CD14-positive monocyte (primary cell): ENCODE results near the gene PDLIM5. TPM values are rescaled to one million over a fixed set of nuclear protein-coding genes. Genes with fewer than 3 reads are reported as not detected.
"Not testable (repeated sequence)": the region's sequence is repeated elsewhere in the genome, so short reads cannot be mapped to it uniquely, and the experiment has no call there.

Experiments used
- DNase-seq, 3 donors: peaks; one replicate each; pipeline ENCODE4 v3.0.0-alpha.2; 2011 to 2022
- H2AFZ ChIP-seq: 2 replicates; pipeline ENCODE4 v1.6.0; 2012; ENCODE audit warnings: mild to moderate bottlenecking, low read depth, low read length, inconsistent platforms; ENCODE audit not compliant: insufficient read depth, poor library complexity, severe bottlenecking
- H3K27ac ChIP-seq, 2 donors: 1 replicate in 1 of 2; 2 replicates in 1 of 2; pipeline ENCODE4 v1.5.1; 2012 to 2013; ENCODE audit warnings: low read length in 2 of 2, control low read depth in 1 of 2, inconsistent platforms in 1 of 2, low read depth in 1 of 2, mild to moderate bottlenecking in 1 of 2
- H3K27me3 ChIP-seq, 2 donors: one replicate each; pipeline versions ENCODE4 v1.6.0 to v1.6.1; 2011 to 2013; ENCODE audit warnings: low read length in 2 of 2; ENCODE audit not compliant: control insufficient read depth in 2 of 2, insufficient read depth in 2 of 2
- H3K36me3 ChIP-seq, 2 donors: replicated peaks in 1 of 2; 1 replicate in 1 of 2; 2 replicates in 1 of 2; pipeline versions ENCODE4 v1.5.1 to v1.6.1; 2012 to 2013; ENCODE audit warnings: low read length in 2 of 2, control low read depth in 1 of 2, inconsistent platforms in 1 of 2, mild to moderate bottlenecking in 1 of 2; ENCODE audit not compliant: insufficient read depth in 2 of 2, control insufficient read depth in 1 of 2
- H3K4me1 ChIP-seq, 2 donors: 1 replicate in 1 of 2; 2 replicates in 1 of 2; pipeline versions ENCODE4 v1.5.1 to v1.6.1; 2012 to 2013; ENCODE audit warnings: low read length in 2 of 2, control low read depth in 1 of 2, inconsistent platforms in 1 of 2, mild to moderate bottlenecking in 1 of 2, moderate library complexity in 1 of 2; ENCODE audit not compliant: insufficient read depth in 2 of 2, control insufficient read depth in 1 of 2
- H3K4me2 ChIP-seq: replicated peaks from 2 replicates; pipeline ENCODE3; 2012; ENCODE audit warnings: low read length, moderate library complexity, mild to moderate bottlenecking; ENCODE audit not compliant: poor library complexity, severe bottlenecking; ENCODE audit errors: extremely low read depth
- H3K4me3 ChIP-seq, 3 experiments: fragments of 200-600 bp in 1 of 3; sonication (generic) in 1 of 3; replicated peaks in 1 of 3; 1 replicate in 2 of 3; 2 replicates in 1 of 3; pipeline ENCODE4 v1.5.1; 2011 to 2013; ENCODE audit warnings: low read length in 3 of 3, mild to moderate bottlenecking in 3 of 3, control low read depth in 2 of 3, low read depth in 2 of 3, inconsistent platforms in 1 of 3, moderate library complexity in 1 of 3
- H3K79me2 ChIP-seq: 2 replicates; pipeline ENCODE4 v1.6.0; 2012; ENCODE audit warnings: mild to moderate bottlenecking, control low read depth, inconsistent platforms, low read length, moderate library complexity; ENCODE audit not compliant: insufficient read depth
- H3K9ac ChIP-seq: 2 replicates; pipeline ENCODE4 v1.6.0; 2017; ENCODE audit warnings: low read length, mild to moderate bottlenecking; ENCODE audit not compliant: insufficient read depth, poor library complexity, severe bottlenecking
- H3K9me3 ChIP-seq, 2 donors: replicated peaks in 1 of 2; 1 replicate in 1 of 2; 2 replicates in 1 of 2; pipeline versions ENCODE4 v1.5.1 to v1.6.1; 2012 to 2013; ENCODE audit warnings: low read length in 2 of 2, control low read depth in 1 of 2; ENCODE audit not compliant: control insufficient read depth in 1 of 2, insufficient read depth in 1 of 2
- H4K20me1 ChIP-seq: 2 replicates; pipeline ENCODE4 v1.6.0; 2012; ENCODE audit warnings: mild to moderate bottlenecking, low read length, control low read depth, moderate library complexity; ENCODE audit not compliant: insufficient read depth
- H3K27ac Mint-ChIP-seq, 7 donors: one replicate each; pipeline ENCODE4 v1.8.0; 2020; ENCODE audit warnings: mild to moderate bottlenecking in 7 of 7, mixed read lengths in 7 of 7, moderate library complexity in 6 of 7, inconsistent platforms in 2 of 7
- H3K27me3 Mint-ChIP-seq, 3 donors: one replicate each; pipeline ENCODE4 v1.8.0; 2021 to 2022; ENCODE audit warnings: low read depth in 3 of 3, mild to moderate bottlenecking in 3 of 3, mixed read lengths in 3 of 3, moderate library complexity in 3 of 3, inconsistent platforms in 1 of 3
- H3K36me3 Mint-ChIP-seq, 2 donors: one replicate each; pipeline ENCODE4 v1.8.0; 2020; ENCODE audit warnings: mixed read lengths in 2 of 2, inconsistent platforms in 1 of 2, mild to moderate bottlenecking in 1 of 2
- H3K4me1 Mint-ChIP-seq: one replicate; pipeline ENCODE4 v1.8.0; 2020; ENCODE audit warnings: mild to moderate bottlenecking, mixed read lengths
- H3K4me3 Mint-ChIP-seq, 2 donors: one replicate each; pipeline ENCODE4 v1.8.0; 2020; ENCODE audit warnings: mild to moderate bottlenecking in 2 of 2, mixed read lengths in 2 of 2, moderate library complexity in 1 of 2
- H3K9me3 Mint-ChIP-seq, 7 donors: one replicate each; pipeline ENCODE4 v1.8.0; 2020 to 2022; ENCODE audit warnings: mixed read lengths in 7 of 7, mild to moderate bottlenecking in 6 of 7, moderate library complexity in 6 of 7, inconsistent platforms in 2 of 7
- CTCF ChIP-seq: fragments of 200-600 bp; IDR thresholded peaks from one replicate; pipeline ENCODE4 v1.8.0; 2022; ENCODE audit warnings: antibody characterized with exemption, mild to moderate bottlenecking
- WGBS: methylation state at CpG from one replicate; pipeline ENCODE4 v1.1.5; 2013; ENCODE audit warnings: missing lambda C conversion rate; ENCODE audit not compliant: insufficient coverage; 5-methylcytosine and 5-hydroxymethylcytosine counted together
- intact Hi-C, 2 donors: fragments of 100-400 bp; cut with micrococcal nuclease; formaldehyde crosslinking; loops; one replicate each; pipeline versions ENCODE4 v1.15.0 to v1.15.1; 2023
- polyA plus RNA-seq, 3 donors: library from polyadenylated mRNA; depleted of rRNA in 1 of 3; unstranded in 2 of 3; stranded (reverse) in 1 of 3; fragments of 300-500 nt in 2 of 3; fragments of >200 nt in 1 of 3; fragmentation: Illumina TruSeq in 2 of 3; gene quantifications; 1 replicate in 2 of 3; 2 replicates in 1 of 3; pipeline ENCODE4 v1.2.3, GENCODE V29; 2012 to 2021

PDLIM5 gene
- polyA plus RNA-seq, 3 donors, result 75.3 to 105 (median 80.9) TPM

GRCh38 chr4:94557632-94558031 is 105.9 kb downstream of the PDLIM5 start:
- H3K27me3 ChIP-seq, H3K27ac Mint-ChIP-seq, H3K9me3 Mint-ChIP-seq, DNase-seq, H3K4me1 Mint-ChIP-seq, H3K4me1 ChIP-seq, H3K36me3 ChIP-seq, H3K4me2 ChIP-seq, H3K27me3 Mint-ChIP-seq, H3K27ac ChIP-seq, H3K36me3 Mint-ChIP-seq, H3K9me3 ChIP-seq, intact Hi-C loops, H3K4me3 Mint-ChIP-seq, H3K9ac ChIP-seq, H3K4me3 ChIP-seq, H2AFZ ChIP-seq, H3K79me2 ChIP-seq: not testable (repeated sequence)
- no CpG with 5 or more reads among the region's 1 CpG for WGBS
- peaks cover 23% of the 10 kb centered on the region for H4K20me1 ChIP-seq

GRCh38 chr4:94558392-94558904 is 106.7 kb downstream of the PDLIM5 start:
- Mint-ChIP-seq H3K36me3 (no peaks in the 10 kb centered on the region), H3K27ac (no peak overlapping the region), H3K4me1 (no peaks in the 10 kb centered on the region), H3K9me3 (peaks cover 0 to 5% (median 3%) of the 10 kb centered on the region in 7 donors), H3K4me3 (no peak overlapping the region), H3K27me3 (no peaks in the 10 kb centered on the region)
- no peaks in the 10 kb centered on the region for H3K9me3 ChIP-seq
- no peak overlapping the region for H3K27ac ChIP-seq
- H3K27me3 ChIP-seq, result no peaks in the 10 kb centered on the region
- intact Hi-C loops, result no loop called here
- TF ChIP-seq CTCF, result no peak
- no peak overlapping the region for H3K9ac ChIP-seq
- no peak overlapping the region for H2AFZ ChIP-seq
- H3K36me3 ChIP-seq, result no peaks in the 10 kb centered on the region
- no peaks in the 10 kb centered on the region for H3K4me1 ChIP-seq
- H3K4me2 ChIP-seq, result no peak overlapping the region
- WGBS, result no CpG with 5 or more reads among the region's 1 CpG
- H4K20me1 ChIP-seq, result peaks cover 23% of the 10 kb centered on the region
- DNase-seq, result no peak
- no peak overlapping the region for H3K4me3 ChIP-seq
- no peaks in the 10 kb centered on the region for H3K79me2 ChIP-seq
